Hematopoietic multipotent progenitor cell treated with erythropoietin and hydrocortisone succinate and interleukin-3 and kit ligand, for 6 days (in vitro differentiated cells): ENCODE measurements around the gene PTGS1.
"Not testable (repeated sequence)": the region's sequence is repeated elsewhere in the genome, so short reads cannot be mapped to it uniquely, and the experiment has no call there.

Source experiments
- DNase-seq: peaks from one replicate; pipeline ENCODE4 v3.0.0-alpha.2; 2015

PTGS1 gene

DNA sequence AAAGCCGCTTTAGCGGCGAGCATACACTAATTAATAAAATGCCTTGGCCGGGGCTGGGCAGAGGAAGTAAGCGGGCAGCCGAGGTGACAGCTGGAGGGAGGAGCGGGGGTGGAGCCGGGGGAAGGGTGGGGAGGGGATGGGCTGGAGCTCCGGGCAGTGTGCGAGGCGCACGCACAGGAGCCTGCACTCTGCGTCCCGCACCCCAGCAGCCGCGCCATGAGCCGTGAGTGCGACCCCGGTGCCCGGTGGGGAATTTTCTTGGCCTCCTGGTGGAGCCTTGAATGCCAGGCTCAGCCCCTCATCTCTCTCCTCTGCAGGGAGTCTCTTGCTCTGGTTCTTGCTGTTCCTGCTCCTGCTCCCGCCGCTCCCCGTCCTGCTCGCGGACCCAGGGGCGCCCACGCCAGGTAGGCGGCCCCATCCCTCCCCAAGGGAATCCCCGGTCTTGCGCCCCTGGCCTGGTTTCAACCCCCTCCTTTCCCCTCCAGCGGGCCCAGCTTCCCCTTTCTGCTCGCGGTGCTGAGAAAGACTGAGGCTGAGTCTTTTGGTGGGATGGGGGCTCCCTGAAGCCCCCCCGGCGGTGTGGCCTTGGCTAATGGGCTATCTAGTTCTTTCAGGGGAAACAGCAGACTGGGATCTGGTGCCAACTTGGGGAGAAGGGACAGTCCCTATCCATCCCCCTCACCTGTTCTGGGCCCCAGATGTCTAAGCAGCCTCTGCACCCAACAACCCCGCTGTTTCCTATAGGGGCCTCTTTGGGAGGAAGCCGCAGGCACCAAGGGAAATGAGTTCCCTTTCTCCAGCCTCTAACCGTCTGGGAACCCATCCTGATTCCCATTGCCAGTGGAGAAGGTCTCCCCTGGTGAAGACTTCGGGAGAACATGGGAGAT, at the start of gene PTGS1:
Gene PTGS1 (plus strand): TSS at position 156 of the 887 bp plus-strand sequence. CDS start 61 bp downstream, at position 217.
- peak; percentile 88 for DNase-seq

DNA sequence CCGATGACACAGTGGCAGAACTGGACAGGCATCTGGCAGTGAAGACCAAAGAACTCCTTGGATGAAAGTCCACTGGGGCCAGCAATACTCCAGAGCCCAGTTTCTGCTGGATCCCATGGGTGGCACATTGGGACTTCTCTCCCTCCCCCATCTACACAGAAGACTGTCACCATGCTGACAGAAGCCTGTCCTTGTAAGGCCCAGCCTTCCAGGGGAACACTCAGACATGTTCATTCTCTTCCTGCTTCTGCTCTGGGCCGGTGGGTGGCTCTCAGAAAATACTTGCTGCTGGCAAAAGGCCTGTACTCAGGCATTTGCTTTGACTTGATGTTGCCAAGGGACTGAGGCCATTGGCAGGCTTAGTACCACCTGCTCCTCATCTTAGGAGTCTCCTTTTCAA, 48.3 kb upstream of the PTGS1 start:
- no peak for DNase-seq

DNA sequence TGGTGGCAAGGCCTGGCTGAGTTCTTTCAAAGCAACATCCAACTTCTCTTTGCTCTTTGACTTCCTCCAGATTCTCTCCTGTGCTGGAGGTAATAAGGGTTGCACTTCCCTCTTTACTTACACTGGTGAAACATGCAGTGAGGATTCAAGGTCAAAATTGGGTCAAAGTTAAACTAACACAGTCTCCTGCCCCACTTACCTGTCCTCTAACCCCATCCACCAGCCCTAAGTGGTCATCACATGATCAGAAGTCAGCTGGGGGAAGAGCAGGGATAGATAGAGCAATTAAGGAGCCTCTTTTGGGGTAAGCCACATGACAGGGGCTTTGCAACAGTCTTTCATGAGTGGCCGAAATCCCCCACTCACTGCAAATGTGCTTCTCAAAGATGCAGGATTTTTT, 46.2 kb upstream of the PTGS1 start:
- not testable (repeated sequence) for DNase-seq

DNA sequence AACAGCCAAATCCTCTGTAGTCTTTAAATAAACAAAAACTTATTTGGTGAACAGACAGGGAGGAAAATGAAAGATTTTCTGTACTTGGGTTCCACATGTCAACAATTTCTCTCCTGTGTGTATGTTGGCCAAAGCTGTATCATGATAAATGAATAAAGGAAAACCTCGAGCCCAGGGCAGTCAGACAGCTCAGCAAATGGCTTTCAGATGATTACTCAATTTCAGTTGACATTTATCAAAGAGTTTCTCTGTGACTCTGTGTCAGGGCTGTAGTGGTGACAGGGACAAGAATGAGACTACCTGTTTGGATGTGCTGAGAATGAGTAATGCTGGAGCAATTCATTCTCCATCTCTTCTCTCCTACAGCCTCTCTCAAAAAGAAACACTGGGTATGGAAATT, 45.7 kb upstream of the PTGS1 start:
- DNase-seq = no peak

DNA sequence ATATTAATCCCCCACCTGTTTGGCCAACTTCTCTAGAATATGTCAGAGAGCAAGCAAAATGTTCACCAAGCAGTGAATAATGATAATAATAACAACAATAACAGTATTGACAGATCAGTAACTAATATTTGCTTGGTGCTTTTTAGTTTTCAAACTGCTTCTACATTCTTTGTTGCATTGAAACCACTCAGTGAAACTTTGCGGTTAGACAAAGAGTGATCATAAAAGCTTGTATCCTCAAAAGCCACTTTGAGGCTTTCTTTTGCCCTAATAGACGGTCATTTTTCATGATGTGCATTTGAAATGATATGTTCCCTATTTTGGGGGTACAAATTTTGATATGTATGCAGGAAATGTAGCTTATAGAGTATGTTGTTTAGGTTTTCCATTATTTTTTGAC, 43.6 kb upstream of the PTGS1 start:
- DNase-seq = no peak

DNA sequence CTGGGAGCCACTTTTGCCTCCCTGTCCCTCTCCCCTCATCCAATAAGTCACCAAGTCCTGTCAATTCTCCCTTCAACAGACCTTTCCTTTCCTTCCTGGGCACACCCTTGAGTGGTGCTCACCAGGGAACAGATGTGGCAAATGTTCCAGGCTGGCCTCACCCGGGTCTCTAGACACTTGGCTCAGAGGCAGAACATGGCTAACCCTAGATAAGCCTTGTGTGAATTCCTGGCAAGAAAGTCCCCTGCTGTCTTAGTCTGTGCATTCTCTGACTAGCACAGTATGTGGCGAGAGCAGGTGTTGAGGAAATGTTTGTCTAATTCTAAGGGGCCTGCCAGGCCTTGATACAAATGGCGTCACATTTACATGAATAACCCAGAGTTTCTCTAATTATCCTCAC, 41.2 kb upstream of the PTGS1 start:
- DNase-seq = peak; percentile 84

DNA sequence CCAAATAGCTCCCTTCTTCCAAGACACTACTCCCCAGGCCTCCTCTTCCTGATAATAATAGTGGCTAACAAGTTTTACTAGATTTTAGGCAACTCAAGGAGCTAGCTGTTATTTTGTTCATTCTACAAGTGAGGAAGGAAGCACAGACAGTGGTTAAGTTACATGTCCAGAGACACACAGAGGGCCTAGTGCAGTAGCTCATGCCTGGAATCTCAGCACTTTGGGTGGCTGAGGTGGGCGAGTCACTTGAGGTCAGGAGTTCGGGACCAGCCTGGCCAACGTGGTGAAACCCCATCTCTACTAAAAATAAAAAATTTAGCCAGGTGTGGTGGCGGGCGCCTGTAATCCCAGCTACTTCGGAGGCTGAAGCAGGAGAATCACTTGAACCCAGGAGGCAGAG, 40.4 kb upstream of the PTGS1 start:
- not testable (repeated sequence) for DNase-seq

DNA sequence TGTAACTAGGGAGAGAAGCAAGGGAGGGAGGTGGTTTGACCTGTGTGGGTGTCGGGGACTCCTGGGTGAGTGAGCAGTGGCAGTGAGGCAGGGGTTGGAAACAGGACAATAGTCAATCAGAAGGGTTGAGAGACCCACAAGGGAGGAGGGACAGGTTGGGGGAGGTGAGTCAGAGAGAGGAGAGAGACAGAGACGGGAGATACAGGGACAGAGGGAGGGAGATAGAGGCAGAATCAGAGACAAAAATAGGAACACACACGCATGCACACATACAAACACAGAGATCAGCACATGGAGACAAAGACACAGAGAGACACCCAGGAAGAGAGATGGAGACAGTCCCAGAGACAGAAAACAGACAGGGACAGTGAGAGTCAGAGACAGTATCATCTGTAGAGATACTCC, 39.3 kb upstream of the PTGS1 start:
- DNase-seq = peak; percentile 65

DNA sequence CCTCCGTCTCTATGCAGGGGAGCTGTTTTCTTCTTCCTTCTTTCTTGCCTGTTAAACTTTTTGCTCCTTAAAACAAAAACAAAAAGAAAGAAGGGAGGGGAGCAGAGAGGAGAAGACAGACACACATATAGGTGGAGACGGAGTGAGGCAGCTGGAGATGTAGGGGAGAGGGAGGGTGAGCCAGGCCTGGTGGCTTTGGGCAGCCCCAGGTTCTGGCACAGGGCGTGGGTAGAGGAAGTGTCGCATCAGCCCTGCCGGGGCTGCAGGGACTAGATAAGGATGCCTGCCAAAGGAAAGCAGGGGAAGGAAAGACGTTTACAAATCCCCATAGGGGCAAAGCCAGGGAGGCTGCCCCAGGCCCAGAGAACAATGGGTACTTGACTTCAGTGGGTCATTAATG, 38.7 kb upstream of the PTGS1 start:
- DNase-seq = peak; percentile 98

DNA sequence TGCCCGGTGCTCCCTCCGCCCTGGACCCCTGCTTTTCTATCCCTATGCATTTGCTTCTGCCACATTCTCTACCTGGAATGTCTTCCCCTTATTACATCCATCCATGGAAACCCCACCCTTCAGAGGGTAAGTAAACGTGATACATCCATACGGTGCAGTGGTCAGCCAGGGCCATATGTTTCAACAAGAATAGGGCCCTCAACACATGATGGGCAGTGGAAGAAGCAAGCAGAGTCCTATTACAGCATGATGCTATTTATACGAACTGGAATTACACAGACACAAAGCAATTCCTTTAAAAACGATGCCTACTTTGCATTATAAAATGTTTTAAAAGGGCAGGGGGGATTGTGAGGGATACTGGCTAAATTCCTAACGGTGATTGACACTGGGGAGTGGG, 38.2 kb upstream of the PTGS1 start:
- DNase-seq = no peak

DNA sequence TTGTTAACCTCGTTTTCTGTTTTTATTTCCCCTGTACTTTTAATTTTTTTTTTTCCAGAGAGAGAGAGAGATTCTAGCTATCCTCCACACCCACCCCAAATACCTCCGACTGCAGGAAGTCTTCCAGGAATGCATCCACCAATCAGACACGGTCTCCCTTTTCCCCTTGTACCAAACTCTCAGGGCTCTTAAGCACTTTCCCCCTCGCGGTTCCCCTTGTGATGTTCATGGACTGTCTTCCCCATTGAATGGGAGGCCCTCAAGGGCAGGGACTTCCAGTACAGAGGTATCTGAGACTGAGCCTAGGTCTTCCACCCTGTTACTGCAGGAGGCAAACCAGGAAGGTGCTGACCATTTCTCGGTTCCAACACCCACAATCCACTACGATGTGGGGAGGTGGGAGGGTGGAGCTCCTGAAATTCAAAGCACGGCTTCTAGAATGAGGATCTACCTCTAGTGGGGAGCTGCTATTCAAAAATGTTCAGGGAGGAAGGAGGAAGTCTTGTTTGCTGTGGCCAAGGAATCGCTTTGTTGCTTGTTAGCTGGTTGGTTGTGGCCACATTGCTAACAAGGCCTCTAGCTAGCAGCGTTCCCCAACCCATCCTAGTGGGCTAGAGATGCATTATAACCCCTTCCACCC, 37.5 kb upstream of the PTGS1 start:
- no peak for DNase-seq

DNA sequence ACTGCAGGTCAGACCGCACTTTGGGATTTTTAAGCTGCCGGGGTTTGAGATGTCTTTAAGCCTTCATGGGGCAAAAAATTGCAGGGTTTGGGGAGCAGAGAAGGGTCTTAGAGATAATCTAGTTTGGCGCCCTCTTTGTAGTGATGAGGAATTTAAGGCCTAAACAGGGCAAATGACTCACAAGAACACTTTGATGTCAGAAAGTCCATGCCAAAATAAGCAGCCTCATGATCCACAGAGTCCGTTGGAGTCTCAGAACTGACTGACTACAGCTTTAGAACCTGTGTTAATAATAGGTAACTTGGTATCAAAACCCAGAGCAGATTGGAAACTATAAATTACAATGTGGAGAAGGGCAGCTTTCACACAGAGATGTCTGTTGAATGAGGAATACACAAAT, 35.9 kb upstream of the PTGS1 start:
- DNase-seq = no peak

DNA sequence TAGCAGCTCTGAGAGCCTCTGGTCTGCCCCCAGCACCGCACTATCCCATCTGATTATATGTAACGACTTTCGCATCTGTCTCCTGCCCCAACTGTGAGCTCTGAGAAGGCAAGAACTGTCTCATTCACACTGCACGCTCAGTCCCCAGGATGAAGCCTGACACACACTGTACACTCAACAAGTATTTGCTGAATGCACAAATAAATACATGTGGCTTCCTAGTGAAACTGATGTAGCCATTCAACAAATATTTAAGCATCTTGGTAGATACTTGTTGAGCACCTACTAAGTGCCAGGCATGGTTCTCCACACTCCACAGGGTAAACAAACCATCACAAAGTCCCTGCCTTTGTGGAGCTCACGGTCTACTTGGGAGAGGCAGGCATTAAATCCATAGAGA, 34.6 kb upstream of the PTGS1 start:
- no peak for DNase-seq

DNA sequence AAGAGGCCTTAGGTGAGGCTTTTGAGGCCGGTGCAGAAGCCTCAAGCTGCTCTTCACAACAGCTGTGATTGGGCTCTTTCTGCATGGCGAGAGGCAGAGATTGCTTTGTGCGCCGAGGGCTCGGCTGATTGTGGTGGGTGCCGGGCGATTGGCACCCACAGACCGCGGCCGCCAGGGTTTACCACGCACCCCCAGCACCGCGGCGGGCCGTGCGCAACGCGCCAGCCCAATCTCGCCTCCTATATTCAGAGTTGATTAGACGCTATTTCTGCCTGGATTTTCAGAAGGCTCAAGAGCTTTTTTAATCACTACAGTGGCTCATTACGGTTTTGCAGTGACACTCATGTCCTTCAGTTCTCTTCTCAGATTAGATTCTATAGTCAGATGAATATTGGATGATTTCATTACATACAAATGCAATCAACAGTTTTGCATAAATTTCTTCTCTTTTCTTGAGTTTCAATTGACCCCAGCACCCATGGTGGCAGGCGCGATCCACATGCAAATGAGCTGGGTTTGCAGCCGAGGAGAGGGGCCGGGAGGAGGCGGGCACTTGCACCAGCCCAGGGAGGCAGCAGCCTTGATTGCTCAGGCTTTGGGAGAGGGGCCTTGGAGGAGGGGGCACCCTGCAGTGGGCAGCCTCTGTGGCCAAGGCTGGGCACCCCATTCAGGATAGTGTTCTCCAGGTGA, 33.8 kb upstream of the PTGS1 start:
- no peak for DNase-seq

DNA sequence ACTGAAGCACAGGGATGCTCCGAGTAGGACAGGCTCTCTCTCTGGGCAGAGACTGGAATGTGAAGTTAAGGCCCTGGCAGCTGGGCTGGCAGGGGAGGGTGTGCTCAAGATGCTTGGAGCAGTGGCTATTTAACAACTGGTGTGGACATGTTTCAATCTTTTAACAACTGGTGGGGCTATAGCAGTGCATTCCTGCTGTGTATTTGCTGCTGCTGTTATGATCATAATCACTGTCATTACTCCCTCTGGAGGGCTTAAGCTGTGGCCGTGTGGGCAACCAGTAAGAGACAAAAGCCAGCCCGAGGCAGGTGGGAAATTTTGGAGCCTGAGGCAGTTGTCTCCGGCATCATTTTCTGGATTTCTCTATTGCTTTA, 33.3 kb upstream of the PTGS1 start:
- no peak for DNase-seq

DNA sequence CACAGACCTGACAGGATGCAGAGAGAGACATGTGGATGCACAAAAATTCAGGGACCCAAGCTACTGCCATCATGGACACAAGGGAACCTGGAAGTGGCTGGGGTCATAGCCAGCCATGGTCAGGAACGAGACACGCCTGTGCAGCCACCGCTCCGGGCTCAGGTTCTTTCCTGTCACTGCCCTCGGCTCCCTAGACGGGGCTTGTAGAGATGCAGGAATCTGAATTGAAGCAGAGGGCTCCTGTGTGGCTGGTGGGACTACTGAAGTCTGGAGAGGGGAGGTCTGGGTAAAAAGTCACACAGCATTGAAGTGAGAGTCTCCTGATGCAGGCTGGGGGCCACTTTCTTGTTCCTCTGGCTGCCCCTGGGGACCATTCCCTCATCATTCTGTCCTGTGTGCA, 32.3 kb upstream of the PTGS1 start:
- DNase-seq = no peak

DNA sequence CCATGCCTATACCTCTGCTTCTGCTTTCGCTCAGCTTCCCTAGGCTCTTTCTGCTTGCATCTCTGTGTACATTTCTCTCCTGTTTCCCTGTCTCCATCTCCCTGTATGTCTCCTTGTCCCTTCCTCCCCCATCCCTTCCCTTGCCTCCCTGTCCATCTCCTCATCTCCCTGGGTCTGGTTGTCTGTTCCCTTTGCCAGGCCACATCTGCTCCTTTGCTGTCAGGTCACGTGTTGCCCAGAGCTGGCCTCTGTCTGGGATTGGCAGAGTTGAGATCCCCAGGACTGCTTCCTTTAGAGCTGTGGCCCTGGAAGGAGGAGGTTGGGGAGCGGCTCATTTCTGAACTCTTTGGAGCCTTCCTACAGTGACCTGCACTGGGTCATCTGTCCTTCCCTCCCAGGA, 31.8 kb upstream of the PTGS1 start:
- DNase-seq = no peak

DNA sequence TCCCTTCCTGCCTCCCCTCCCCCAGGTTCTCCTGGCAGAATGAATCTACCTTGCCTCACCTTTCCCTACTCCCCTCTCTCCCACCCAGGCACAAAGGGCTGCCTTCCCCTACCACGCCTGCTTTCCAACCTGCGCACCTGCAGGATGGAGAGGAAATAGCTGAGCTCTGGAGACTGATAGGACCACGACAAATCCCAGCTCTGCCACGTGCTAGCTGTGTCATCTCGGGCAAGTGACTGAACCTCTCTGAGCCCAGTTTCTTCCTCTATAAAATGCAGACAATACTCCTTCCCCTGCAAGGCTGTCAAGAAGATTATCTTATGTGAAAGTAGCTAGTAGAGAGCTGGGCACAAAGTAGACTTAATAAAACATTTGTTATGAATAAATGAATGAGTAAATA, 31.2 kb upstream of the PTGS1 start:
- DNase-seq = no peak

DNA sequence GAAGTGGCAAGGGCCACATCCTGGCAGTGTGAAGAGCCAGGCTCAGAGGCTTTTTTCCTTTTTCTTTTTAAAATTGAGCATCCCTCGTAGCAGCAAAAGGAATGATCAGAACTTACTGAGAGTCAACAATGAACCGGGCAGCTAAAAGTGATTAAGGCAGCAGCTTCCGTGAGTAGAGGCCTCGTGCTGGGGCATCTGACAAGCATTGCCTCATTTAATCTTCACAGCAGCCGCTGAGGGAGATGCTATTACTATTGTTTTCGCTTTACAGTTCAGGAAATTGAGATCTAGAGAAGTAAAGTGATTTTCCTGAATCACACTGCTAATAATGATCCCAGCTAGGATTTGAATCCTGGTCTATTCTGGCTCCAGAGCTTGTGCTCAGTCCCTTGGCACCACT, 30.7 kb upstream of the PTGS1 start:
- DNase-seq = no peak

DNA sequence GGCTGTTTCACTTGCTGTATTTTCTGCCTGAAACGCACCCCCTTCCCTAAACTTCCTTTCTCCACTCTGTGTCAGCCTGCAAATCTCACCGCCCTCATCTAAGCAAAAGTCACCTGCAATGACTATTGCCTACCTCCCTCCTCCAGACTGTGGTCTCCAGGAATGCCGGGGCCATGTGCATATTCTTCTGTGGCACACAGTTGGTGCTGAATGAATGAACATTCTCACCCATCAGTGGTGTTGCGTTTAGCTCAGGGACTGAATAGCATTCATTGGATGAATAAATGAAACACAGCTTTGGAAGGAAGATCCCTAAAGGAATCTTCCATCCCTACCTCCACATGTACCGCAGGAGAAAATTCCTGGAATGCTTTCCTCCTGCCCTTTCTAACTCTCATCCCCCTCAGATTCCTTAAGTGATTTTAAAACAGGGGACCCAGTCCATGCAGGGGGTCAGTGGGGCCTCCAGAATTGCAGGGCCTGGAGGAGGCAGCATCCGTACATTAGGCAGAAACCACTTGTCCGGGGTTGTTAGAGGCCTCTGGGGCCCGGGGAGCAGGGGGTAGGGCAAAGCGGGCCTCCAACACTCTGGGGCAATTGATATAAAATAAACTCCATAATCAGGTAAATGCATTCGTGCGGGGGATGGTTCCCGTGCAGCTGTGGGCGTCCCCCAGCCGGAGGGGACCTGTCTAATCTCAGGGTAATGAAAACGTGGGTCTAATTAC, 28.3 kb upstream of the PTGS1 start:
- DNase-seq = no peak

DNA sequence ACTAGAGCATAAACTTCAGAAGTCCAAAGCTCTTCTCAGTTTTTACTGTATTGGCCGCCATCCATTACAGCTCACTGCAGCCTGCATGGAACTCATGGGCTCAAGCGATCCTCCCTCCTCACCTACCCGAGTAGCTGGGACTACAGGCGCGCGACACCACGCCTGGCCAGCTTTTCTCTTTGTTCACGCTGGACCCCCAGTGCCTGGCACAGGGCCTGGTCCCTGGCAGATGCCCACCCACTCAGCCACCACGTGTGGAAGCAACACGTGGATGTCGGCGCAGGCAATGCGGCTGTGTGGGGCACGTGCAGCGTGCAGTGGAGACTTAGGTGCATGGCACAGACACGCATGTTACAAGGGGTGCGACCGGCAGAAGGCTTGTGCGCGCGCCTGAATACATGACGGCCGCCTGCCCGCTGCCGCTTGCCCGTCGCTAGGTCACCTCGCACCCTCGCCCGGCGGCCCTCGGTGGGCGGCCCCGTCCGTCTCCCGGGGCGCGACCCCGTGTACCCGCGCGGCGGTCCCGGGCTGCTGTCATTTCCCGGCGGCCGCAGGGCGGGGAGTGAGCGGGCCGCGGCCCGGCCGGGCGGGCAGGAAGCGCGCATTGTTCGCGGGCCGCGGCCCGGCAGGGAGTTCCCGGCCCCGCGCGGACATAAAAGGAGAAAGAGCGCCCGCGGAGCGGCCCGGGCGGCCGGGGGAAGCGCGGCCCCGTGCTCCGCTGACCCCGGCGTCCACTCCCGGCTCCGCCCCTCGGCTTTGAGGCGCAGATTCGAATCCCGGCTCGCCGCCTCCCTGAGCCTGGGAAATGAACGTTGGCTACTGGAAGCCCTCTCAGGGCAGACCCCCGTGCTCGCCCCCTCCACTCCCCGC, 24.1 kb upstream of the PTGS1 start:
- DNase-seq = peak; percentile 54
